ENCODE measurements around the gene KRT81.

DNA sequence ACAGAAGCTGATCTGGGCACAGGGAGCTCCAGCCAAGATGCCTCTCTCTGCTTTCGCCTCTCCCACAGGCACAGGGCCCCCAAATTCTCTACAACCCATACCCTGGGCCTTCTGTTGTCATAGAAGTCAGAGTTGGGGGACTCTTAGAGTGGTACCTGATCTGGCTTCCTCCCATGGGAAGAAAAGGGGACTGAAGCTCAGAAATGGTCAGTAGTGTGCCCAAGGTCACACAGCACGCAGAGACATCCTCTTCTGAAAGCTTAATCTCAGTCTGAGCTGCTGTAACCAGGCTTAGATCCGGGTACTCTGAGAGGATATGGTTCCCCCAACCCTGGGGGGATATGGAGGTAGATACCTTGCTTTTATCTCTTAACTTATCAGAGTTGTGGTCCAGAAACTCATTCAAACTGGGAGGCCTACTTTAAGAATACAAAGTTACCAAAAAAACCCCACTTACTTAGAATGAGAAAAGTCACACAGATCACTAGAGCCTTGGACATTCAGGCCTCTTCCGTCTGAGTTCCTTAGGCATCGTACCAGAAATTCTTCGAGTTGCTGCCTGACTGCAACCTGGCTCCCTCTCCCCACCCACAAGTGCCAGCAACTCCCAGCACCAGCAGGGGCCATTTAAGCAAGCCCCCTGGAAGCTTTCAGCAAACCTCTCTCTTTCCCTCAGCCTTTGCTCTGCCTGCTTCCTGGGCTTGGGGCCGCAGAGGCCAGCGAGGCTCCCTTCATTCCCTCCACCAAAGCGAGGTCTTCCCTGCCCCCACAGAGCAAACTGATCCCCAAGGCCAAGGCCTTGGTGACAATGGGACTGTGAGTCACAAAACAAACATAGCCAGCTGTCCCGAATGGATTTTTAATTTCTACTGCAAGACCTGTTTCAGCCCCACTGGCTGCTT lies 44.4 kb downstream of the KRT81 start:
- TF ChIP-seq, protein P1, sequence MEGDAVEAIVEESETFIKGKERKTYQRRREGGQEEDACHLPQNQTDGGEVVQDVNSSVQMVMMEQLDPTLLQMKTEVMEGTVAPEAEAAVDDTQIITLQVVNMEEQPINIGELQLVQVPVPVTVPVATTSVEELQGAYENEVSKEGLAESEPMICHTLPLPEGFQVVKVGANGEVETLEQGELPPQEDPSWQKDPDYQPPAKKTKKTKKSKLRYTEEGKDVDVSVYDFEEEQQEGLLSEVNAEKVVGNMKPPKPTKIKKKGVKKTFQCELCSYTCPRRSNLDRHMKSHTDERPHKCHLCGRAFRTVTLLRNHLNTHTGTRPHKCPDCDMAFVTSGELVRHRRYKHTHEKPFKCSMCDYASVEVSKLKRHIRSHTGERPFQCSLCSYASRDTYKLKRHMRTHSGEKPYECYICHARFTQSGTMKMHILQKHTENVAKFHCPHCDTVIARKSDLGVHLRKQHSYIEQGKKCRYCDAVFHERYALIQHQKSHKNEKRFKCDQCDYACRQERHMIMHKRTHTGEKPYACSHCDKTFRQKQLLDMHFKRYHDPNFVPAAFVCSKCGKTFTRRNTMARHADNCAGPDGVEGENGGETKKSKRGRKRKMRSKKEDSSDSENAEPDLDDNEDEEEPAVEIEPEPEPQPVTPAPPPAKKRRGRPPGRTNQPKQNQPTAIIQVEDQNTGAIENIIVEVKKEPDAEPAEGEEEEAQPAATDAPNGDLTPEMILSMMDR (conservative IDR thresholded peaks at IDR 0.05), result no peak
- no peak for TF ChIP-seq EZH2 (IDR thresholded peaks at IDR 0.05; ENCODE audit: low read depth)

Data from PC-9 (cell line).